Ammon's horn (tissue), 1 donor: ENCODE data around the gene TPCN1.

Experiments used
- DNase-seq: peaks from one replicate; pipeline ENCODE4 v3.0.0-alpha.2; 2016; ENCODE audit warnings: low spot score

The TPCN1 gene

DNA sequence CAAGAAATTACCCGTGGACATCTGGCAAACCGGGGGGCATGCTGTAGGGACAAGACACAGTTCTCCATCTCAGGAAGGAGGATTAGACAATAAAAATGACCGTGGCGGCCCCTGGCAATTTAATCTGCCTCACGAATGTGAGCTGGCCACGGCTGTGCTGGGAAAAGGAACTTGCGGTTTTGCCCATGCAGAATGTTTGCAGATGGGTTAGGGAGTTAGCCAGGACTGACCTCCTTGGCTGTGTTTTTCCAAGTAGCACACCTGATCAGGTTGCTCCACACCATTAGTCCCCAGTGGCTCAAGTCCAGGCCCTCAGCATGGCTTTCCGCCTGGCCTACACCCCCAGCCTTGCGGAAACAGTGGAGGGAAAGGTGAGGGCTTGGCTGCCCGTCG lies 20.8 kb downstream of the TPCN1 start:
- DNase-seq = no peak

DNA sequence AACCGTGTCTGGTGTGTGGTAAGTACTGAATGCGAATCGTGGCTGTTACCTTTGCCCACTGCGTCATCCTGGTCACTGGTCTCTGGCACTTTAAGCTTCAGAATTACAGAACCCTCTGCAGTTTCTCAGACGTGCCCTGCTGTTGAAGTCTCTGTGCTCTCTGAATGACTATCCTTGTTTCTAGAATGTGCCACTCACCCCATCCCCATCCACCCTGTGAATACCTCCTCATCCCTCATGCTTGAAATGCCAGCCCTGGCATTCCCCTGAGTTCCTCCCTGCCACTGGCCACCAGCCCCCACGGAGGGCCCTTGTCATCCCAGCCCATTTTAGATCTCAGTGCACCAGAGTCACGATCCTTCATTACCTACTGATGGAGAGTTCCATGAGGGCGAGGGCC lies 21.3 kb downstream of the TPCN1 start:
- DNase-seq = no peak

- DNase-seq = peak; percentile 83
These were observed 22.8 kb downstream of the TPCN1 start for GRCh38 chr12:113244047-113244460.

GRCh38 chr12:113244478-113244958 lies 23.3 kb downstream of the TPCN1 start:
- no peak for DNase-seq

DNA sequence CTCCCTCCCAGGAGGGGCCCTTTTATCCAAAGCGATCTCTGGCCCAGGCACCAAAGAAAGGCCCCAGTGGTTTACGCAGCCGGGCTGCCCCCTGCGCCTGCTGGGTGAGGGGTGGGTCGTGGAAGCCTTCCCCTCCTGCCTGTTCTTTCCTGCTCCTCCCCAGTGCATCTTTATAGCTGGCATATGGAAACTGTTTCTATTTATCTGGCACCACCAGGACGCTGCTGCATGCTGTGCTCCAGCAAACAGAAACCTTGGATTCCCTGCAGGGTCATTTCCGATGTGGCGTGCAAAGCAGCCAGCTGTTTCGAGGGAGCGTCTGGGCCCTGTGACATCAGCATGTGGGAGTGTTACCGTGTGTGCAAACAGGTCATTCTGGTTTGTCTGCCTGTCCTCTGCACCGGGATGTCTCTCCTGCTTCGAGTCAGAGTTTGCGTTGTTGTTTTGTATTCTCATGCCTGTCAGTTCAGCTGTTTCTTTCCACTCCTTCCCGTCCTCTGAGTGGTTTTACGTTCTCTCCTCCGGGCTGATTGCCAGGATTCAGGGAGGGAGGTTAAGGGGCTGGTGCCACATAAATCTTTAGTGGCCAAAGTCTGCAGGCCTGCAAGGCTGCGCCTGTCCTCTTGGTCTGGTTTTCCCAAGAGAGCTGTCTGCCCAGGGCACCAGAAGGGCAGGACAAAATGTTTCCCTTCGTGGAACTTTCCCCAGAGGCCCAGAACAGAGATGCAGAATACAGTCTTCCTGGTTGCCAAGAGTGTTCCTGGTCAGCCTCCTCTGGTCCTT lies 24.6 kb downstream of the TPCN1 start:
- DNase-seq = peak; percentile 63

- no peak for DNase-seq
These were observed 25.3 kb downstream of the TPCN1 start for GRCh38 chr12:113246478-113247122.

DNA sequence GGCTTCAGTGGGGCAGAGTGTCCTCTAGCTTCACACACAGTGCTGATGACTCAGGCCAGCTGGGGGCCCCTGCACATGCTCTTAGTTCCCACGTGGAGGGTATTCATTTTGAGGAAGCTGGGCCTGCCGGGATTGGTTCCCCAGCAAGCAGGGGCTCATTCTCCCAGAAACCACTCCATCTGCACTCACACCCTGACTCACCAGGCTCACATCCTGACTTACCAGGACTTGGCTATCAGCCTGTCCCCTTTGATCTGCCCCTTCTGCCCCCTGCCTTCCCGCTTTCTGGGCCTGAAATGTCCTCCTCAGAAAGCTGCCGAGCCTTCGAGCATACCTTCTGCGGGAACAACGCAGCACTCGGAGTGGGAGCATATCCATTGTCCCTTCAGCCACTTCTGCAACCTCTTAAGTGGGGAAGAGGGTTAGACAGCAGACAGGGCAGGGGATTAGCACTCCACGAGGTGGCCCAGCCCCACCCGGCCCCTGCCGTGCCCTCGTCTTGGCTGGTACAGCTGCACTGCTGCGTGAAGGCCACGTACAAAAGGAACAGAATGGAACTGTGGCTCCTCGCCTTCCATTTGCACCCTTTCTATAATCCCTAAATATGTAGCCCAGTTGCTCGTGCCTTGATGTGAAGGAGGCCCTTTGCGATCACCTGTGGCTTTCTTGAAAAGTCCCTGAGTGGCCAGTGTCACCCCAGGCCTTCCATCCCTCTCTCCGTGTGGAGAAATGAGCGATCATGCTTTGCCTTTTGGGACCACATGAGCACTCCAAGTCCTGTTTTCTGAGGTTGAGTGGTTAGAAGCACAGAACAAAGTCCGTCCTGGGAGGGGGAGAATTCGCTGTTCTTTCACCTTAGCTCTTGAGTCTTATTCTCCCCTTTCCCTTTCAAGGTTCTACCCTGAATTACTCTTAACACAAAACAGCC lies 26.1 kb downstream of the TPCN1 start:
- DNase-seq = no peak

GRCh38 chr12:113248051-113248825 lies 27.0 kb downstream of the TPCN1 start:
- DNase-seq = no peak

- no peak for DNase-seq
These were observed 27.7 kb downstream of the TPCN1 start for GRCh38 chr12:113248842-113249435.

GRCh38 chr12:113249546-113249945 lies 28.3 kb downstream of the TPCN1 start:
- no peak for DNase-seq

DNA sequence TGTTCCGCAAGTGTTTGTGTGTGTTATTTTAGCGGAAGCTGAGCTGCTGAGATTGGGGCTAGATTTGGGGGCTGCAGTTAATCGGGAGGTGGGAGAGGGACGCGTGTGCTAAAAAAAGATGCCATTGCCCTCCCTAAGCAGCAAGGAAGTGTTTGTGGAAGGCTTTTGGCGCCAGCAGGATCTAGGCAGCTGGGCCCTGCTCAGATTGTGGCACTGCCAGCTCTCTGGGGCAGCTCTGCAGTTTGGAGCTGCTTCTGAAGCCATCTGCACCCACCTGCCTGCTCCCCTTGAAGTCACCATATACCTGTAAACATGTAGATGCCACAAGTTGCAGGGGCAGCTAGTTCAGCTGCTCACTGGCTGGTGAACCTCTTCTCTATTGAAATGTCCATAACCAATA lies 28.8 kb downstream of the TPCN1 start:
- DNase-seq = no peak

GRCh38 chr12:113251404-113252070 lies 30.3 kb downstream of the TPCN1 start:
- no peak for DNase-seq

DNA sequence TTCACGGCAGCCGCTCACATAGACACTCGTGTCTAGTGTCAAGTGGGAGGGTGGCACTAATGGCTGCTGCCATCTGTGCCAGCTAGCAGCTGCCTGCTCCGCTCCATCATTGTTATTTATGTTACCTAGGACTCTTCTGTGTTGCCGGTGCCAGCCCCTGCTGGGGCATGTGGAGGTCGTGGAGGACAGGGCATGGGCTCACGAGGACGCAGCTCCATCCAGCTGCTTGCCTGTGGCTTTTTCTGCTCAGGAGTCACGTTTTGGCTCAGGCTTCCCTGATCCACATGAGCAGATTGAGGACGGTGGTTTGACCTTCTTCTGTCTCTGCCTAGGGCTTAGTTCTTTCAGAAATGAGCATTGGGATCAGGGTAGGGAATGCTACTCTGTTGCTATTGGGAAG lies 31.2 kb downstream of the TPCN1 start:
- no peak for DNase-seq

DNA sequence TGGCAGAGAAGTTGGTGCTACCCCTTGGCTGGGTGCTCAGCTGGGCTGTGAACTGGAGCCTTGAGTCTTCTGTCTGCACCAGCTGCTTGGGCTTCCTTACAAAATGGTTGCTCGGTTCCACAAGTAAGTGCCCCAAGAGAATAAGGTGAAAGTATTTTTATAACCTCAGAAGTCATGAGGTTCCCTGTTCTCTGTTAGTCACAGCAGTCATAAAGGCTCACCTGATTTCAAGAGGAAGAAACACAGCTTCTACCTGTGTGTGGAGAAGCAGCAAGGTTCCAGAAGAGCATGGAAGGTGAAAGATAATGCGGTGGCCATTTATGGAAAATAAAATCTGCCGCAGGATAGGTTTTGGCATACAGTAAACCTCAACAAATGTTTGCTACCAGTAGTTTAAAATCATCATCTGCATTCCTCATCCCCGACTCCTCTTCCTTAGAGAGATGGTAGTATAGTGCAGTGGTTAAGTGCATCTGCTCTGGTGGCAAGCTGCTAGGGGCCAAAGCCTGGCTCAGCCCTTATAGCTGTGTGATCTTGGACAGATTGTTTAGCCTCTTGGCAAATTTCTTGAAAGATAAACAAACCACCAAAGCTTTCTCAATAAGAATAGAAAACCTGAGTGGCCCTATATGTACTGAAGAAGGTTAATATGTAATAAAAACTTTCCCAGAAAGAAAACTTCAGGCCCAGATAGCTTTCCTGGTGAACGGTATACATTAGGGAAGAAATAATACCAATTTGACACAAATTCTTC lies 32.4 kb downstream of the TPCN1 start:
- no peak for DNase-seq

DNA sequence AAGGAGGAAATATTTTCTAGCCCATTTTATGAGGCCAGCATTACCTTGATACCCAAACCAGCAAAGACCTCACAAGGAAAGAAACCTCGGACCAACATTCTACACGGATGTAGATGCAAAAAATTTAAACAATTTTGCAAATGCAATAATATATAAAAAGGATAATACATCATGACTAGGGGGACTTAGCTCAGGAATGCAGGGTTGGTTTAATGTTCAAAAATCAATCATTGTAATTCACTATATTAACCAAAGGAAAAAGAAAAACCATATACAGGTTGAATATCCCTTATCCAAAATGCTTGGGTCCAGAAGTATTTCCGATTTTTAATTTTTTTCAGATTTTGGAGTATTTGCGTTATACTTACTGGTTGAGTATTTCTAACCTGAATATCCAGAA lies 33.0 kb downstream of the TPCN1 start:
- no peak for DNase-seq

DNA sequence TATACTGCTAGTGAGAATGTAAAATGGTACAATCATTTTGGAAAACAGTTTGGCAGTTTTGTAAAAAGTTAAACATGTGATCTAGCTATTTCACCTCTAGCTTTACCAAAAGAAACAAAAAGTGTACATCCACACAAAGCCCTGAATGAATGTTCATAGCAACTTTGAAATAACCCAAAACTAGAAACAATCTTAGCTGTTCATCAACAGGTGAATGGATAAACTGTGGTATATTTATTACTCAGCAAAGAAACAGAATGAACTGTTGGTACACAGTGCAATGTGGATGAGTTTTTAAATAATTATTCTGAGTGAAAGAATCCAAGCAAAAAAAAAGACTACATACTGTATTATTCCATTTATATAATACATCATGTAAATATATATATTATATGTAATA lies 36.3 kb downstream of the TPCN1 start:
- DNase-seq = no peak

DNA sequence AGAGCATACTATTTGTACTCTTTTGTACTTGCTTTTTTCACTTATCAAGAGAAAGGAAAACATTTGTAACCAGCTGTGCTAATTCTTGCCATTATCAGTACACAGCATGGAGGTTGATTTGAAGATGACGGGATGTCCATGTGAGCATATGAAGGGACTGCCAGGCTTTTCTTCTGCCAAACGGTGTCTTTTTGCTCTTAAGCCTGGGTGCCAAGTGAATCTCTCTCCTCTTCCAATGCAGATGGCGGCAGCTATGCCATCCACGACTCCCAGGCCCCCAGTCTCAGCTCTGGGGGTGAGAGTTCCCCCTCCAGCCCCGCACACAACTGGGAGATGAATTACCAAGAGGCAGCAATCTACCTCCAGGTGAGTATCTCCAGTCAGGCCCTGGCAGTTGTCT lies 38.9 kb downstream of the TPCN1 start:
- DNase-seq = no peak

GRCh38 chr12:113260636-113261300 lies 39.5 kb downstream of the TPCN1 start:
- DNase-seq = no peak

DNA sequence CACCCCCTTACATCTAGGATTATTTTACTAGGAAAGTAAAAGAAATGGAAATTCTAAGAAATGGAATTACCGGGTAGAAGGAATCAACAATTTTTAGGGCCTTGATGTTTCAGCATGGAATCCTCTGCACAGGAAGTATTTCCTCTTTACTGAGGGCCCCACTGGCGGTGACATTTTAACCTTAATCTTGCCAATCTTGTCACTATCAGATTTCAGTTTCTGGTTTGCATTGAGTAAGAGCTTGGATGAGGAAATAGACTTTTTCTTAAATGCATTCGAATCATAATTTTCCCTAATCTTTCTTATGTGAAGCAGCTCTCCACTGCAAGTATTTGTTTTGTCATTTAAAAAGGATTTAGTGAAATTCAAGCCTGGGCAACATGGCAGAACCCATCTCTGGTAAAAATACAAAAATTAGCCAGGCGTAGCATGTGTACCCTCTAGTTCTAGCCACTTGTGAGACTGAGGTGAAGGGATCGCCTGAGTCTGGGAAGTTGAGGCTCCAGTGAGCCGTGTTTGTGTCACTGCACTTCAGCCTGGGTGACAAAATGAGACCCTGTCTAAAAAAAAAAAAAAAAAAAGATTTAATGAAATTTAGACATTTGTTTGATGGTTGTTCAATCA lies 40.7 kb downstream of the TPCN1 start:
- no peak for DNase-seq
